NCI-H1436 treated with DMSO at 0.1 percent for 48 hours (cell line): ENCODE measurements around the gene PLPP4.

ENCODE experiments used
- DNase-seq: peaks from one replicate; lab custom pipeline; 2025; lab: John Stamatoyannopoulos, UW

The PLPP4 gene

GRCh38 chr10:120517881-120518484 lies 61.0 kb downstream of the PLPP4 start:
- no peak for DNase-seq

DNA sequence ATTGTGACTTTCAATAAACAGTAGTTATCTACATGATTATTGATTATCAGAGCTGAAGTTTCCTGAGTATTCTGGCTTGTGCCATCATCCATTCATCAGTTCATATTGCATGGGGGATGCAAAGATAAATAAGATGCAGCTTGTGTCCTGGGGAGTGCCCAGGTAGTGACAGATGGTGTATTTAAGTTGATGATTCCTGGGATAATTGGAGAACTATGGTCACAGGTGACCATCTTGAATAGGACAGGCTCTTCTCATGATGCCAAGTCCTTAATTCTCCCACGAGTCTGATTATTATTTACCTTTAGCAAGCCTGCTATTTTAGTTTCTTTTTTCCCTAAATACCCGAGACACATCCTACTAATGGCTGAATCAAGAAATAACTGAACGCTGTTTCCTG lies 64.9 kb downstream of the PLPP4 start:
- DNase-seq, result no peak

DNA sequence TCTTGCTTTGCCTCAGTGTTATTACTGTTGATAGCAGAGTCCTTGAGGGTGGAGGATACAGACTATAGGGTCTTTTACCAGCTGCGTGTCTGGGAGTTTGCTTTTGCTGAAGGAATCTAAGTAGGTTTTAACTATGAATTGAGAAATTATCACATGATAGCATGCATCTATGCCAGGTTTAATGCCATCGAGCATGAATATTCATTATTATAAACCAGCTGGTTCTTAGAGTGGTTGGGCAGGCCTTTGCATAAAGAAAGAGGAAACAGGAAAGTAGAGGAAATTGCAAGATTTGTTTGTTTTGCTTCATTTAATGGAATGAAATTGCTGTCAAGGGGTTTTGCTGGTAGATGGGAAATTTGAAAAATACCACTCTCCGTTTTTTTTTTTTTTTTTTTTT lies 70.7 kb downstream of the PLPP4 start:
- no peak for DNase-seq

DNA sequence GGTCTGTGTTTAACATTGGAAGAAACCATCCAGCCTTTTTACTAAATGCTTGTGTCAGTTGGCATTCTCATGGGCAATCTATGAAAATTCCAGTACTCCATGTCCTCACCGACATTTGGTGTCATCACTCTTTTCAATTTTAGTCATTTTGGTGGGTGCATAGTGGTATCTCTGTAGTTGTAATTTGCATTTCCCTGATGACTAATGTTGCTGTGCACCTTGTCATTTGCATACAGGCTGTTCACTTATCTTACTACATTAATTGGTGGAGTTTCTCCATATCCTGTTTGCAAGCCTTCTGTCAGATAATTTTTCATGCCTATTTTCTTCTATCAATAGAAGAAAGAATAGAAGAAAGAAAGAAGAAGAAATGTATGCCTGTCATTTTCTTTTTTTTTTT lies 73.7 kb downstream of the PLPP4 start:
- no peak for DNase-seq

- no peak for DNase-seq
Measured at GRCh38 chr10:120538091-120538490, 81.1 kb downstream of the PLPP4 start.

GRCh38 chr10:120539076-120539475 lies 82.0 kb downstream of the PLPP4 start:
- no peak for DNase-seq

- DNase-seq, result no peak
Measured at GRCh38 chr10:120540486-120540885, 83.5 kb downstream of the PLPP4 start.

DNA sequence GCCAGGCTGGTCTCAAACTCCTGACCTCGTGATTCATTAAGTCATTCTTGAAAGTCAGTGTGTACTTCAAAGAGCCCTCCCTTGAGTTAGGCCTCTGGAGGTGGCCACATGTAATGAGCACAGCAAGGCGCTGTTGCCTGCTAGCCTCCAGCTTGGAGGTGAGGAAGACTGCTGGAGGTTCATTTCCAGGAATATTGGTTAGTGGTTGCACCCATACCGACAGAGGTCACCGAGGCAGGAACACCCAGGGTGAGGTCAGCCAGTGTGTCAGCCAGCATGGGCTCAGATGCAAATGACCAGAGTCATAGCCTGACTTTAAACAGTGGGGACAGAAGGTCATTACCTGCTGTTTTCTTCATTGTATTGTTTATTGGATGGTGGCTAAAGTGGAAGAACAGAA lies 85.0 kb downstream of the PLPP4 start:
- no peak for DNase-seq

- DNase-seq, result no peak
Measured at GRCh38 chr10:120542591-120542990, 85.6 kb downstream of the PLPP4 start.

DNA sequence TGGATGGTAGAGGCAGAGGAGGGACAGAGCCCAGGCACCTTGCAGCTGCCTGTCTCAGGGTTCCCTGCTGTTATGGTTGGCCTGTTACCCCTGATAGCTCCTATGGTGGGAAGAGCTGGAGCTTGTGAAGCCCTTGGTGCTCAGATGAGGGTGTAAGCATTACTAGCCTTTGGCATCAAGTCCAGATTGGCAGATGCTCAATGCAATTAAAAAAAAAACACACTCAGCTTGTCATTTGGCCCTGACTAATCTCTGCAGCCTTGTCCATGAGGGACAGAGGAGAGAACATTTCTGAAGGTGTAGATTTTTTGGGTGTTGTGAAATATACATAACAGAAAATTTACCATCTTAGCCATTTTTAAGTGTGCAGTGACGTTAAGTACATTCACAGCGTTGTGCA lies 86.3 kb downstream of the PLPP4 start:
- no peak for DNase-seq

GRCh38 chr10:120548210-120548609 lies 91.2 kb downstream of the PLPP4 start:
- DNase-seq, result no peak

DNA sequence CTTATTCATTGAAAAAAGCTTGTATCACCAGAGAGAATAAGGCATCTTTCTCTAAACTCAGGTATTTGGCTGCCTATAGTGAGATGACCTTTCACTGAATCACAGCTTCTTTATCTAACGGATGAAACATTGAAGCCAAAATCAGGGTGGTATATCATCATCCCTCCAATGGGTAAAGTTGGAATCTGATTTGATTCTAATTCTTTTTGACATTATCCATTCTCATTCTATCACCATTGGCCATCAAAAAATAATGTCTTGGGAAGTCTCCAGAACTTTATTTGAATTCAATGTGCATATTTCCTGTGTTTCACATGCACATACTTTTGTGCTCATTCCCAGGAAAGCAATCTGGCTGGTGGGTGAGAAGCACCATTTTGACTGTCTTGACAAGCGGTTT lies 95.2 kb downstream of the PLPP4 start:
- DNase-seq, result no peak

GRCh38 chr10:120553911-120554310 lies 96.9 kb downstream of the PLPP4 start:
- DNase-seq, result no peak

DNA sequence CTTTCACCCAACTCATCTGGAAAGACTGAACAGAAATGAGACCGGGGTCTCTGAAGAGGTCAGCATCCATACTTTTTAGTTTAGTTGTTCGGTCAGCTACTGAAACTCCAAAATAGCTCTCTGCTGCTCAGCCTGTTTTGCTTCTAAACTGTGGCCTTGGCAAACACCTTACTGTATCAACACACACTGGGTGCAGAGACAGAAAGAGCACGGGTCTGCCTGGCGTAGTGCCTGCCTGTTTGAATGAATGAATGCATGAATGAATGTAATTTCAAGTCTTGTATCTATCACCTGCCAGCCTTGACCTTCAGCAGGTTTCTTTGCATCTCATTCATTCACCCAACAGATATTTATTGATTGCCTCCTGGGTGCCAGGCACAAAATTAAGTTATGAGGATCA lies 98.4 kb downstream of the PLPP4 start:
- no peak for DNase-seq

DNA sequence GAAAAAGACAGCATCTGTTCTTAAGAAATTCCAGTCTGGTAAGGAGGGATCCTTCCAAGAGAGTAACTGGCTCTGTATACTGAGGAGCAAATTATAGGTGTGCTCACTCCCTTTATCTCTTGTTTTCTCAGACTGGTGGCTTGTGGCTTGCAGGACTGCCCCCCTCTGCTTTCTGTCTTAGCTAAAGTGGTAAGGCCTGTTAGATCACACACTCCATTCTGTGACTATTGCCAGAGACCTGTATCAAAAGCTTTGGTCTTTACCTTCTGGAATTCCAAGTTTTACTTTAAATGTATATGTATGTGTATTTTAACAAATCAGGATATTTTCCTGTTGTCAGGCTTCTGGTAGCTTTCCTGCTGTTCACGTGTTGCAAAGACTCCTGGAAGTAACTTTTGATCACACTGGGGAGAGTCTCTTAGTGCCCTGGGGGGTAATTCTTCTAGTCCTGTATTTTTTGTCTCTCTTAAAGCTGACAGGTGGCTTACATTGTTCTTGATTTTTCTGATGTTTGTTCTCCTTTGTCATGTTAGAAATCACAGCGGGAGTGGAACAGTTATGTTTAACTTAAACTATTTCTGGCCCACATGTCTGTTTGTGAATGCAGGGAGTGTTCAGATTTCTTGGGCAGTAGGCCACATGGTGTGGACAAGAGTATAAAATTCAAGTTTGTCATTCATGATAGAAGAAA lies 99.0 kb downstream of the PLPP4 start:
- no peak for DNase-seq

- DNase-seq, result no peak
Measured at GRCh38 chr10:120557311-120557710, 100.3 kb downstream of the PLPP4 start.

- no peak for DNase-seq
Measured at GRCh38 chr10:120559800-120560199, 102.8 kb downstream of the PLPP4 start.

DNA sequence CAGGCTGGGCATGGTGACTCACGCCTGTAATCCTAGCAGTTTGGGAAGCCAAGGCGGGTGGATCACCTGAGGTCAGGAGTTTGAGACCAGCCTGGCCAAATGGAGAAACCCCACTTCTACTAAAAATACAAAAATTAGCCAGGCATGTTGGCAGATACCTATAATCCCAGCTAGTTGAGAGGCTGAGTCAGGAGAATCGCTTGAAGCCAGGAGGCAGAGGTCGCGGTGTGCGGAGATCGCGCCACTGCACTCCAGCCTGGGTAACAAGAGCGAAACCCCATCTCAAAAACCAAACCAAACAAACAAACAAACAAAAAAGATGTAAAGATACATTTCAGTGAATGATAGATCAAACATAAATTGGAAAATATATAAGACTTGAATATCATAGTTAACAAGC lies 105.9 kb downstream of the PLPP4 start:
- no peak for DNase-seq

DNA sequence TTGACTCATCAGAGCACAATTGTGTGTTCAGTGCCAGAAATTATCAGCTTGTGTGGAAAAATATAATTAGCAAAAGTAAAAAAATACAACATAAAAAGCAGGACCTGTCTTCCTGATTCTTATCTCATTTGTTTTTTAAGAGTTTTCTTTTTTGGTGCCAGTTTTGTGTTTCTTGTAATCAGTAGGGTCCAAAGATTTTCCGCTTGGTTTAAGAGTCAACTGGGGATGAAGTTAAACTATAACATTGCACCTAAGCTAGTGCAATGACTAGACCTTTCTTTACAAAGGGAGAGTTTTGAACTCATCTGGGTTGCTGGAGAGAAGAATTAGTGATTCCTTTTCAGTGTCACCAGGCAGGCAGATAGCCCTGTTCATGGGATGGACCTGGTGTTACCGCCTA lies 113.4 kb downstream of the PLPP4 start:
- DNase-seq, result no peak

DNA sequence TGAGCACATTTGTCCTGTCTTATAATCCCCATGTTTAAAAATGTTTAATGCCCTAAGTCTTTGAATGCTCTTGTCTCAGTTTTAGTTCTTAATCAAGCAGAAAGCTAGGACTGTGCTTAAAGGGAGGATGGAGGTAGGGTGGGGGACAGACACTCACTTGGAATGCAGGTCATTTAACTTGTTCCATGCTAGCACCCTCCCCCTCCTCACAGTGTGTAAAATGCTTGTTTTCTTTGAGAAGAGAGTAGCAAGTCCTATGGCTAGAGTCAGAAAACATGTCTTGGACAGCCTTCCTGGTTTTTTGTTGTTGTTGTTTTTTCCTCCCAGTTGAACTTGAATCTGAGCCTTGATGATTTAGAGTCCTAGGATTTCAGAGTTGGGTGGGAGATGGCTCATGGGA lies 114.2 kb downstream of the PLPP4 start:
- no peak for DNase-seq

DNA sequence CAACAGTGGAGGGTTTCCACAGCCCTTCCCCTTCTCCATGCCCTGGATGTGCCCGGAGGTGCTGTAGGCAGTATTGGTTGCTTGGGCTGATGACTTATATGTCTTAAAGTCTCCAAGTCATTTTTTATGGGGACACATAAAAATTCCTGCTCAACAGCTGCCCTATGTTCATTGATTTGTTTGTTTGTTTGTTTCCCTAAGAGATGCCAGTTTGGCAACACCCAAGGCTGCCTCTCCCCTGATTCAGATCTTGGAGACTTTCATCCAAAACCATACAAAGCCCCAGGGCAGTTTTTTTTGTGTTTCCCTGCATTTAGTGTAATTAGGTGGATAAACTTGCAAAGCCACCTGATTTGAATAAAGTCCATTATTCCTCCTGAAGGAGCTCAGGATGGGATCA lies 115.3 kb downstream of the PLPP4 start:
- DNase-seq, result no peak

DNA sequence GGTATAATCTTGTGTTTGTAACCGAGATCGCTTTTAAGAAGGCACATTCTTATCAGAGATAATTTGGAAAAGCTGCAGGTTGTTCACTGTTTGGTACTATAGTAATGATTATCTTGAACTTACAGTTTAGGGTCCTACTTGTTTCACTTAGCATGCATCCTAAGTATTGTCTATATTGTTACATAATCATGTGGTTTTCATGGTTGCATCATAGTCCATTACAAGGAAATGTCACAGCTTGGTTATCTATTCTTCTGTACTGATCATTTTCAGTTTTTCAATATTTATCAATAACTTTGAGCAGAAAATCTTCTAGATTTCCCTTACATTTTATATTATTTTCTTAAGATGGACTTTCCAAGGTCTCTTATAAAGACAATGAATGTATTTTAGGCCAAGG lies 116.3 kb downstream of the PLPP4 start:
- DNase-seq, result no peak

DNA sequence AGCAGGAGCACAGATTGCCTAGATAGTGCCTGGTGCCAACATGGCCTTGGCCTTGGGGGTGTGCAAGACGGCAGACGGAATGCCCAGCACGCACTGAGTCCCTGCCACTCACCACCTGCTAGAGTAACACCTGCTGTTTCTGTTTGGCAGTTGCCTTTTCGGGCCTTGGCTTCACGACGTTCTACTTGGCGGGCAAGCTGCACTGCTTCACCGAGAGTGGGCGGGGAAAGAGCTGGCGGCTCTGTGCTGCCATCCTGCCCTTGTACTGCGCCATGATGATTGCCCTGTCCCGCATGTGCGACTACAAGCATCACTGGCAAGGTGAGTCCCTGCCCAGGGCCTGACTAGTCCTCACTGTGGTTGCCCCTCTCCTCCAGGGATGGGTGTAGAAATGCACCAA lies 118.0 kb downstream of the PLPP4 start:
- no peak for DNase-seq

- no peak for DNase-seq
Measured at GRCh38 chr10:120575411-120575810, 118.4 kb downstream of the PLPP4 start.
